Parathyroid adenoma (tissue), 2 donors: Measurements from ENCODE around the gene PIP4K2A.

Source experiments
- H2AFZ ChIP-seq: fragments of 300-600 bp; sonication (generic); one replicate; pipeline ENCODE4 v1.7.0; 2017; ENCODE audit warnings: antibody characterized with exemption, mild to moderate bottlenecking
- H3K27ac ChIP-seq: fragments of 300-600 bp; sonication (generic); one replicate; pipeline ENCODE4 v1.7.0; 2017
- H3K27me3 ChIP-seq: fragments of 300-600 bp; sonication (generic); one replicate; pipeline ENCODE4 v1.7.0; 2017; ENCODE audit warnings: low read length; ENCODE audit not compliant: control insufficient read depth, insufficient read depth
- H3K36me3 ChIP-seq: fragments of 300-600 bp; sonication (generic); one replicate; pipeline ENCODE4 v1.7.0; 2017; ENCODE audit warnings: low read length; ENCODE audit not compliant: control insufficient read depth, insufficient read depth
- H3K4me1 ChIP-seq: fragments of 300-600 bp; sonication (generic); one replicate; pipeline ENCODE4 v1.7.0; 2017; ENCODE audit warnings: control low read depth
- H3K4me2 ChIP-seq: fragments of 300-600 bp; sonication (generic); one replicate; pipeline ENCODE4 v1.7.0; 2017; ENCODE audit warnings: low read length
- H3K4me3 ChIP-seq: fragments of 300-600 bp; sonication (generic); one replicate; pipeline ENCODE4 v1.7.0; 2017; ENCODE audit warnings: low read depth, low read length
- H3K79me2 ChIP-seq: fragments of 300-600 bp; sonication (generic); one replicate; pipeline ENCODE4 v1.7.0; 2017; ENCODE audit warnings: control low read depth
- H3K9ac ChIP-seq: fragments of 300-600 bp; sonication (generic); one replicate; pipeline ENCODE4 v1.7.0; 2017; ENCODE audit warnings: mild to moderate bottlenecking
- H3K9me3 ChIP-seq: fragments of 300-600 bp; sonication (generic); one replicate; pipeline ENCODE4 v1.7.0; 2017; ENCODE audit warnings: low read length; ENCODE audit not compliant: control insufficient read depth
- TF ChIP-seq, protein P1 (sequence below): fragments of 300-600 bp; sonication (generic); IDR thresholded peaks from one replicate; pipeline ENCODE4 v1.7.0; 2017; ENCODE audit warnings: antibody characterized with exemption, mild to moderate bottlenecking
- donor health status: primary hyperparathyroidism.

PIP4K2A gene

GRCh38 chr10:22717728-22718127 is 3.4 kb upstream of the PIP4K2A start:
- no peak overlapping the region for H3K4me2 ChIP-seq
- H3K79me2 ChIP-seq = no peaks in the 10 kb centered on the region
- H3K4me3 ChIP-seq = no peak overlapping the region
- no peaks in the 10 kb centered on the region for H3K4me1 ChIP-seq
- TF ChIP-seq, protein P1, sequence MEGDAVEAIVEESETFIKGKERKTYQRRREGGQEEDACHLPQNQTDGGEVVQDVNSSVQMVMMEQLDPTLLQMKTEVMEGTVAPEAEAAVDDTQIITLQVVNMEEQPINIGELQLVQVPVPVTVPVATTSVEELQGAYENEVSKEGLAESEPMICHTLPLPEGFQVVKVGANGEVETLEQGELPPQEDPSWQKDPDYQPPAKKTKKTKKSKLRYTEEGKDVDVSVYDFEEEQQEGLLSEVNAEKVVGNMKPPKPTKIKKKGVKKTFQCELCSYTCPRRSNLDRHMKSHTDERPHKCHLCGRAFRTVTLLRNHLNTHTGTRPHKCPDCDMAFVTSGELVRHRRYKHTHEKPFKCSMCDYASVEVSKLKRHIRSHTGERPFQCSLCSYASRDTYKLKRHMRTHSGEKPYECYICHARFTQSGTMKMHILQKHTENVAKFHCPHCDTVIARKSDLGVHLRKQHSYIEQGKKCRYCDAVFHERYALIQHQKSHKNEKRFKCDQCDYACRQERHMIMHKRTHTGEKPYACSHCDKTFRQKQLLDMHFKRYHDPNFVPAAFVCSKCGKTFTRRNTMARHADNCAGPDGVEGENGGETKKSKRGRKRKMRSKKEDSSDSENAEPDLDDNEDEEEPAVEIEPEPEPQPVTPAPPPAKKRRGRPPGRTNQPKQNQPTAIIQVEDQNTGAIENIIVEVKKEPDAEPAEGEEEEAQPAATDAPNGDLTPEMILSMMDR = no peak
- H3K27ac ChIP-seq = no peak overlapping the region
- no peaks in the 10 kb centered on the region for H3K27me3 ChIP-seq
- no peaks in the 10 kb centered on the region for H3K36me3 ChIP-seq
- H3K9ac ChIP-seq = no peak overlapping the region
- no peaks in the 10 kb centered on the region for H3K9me3 ChIP-seq
- no peak overlapping the region for H2AFZ ChIP-seq

GRCh38 chr10:22716943-22717342 is 2.6 kb upstream of the PIP4K2A start:
- no peaks in the 10 kb centered on the region for H3K4me1 ChIP-seq
- no peaks in the 10 kb centered on the region for H3K9me3 ChIP-seq
- H3K4me2 ChIP-seq = no peak overlapping the region
- no peak overlapping the region for H2AFZ ChIP-seq
- no peaks in the 10 kb centered on the region for H3K27me3 ChIP-seq
- H3K36me3 ChIP-seq = no peaks in the 10 kb centered on the region
- H3K4me3 ChIP-seq = no peak overlapping the region
- TF ChIP-seq, protein P1 = no peak
- no peak overlapping the region for H3K9ac ChIP-seq
- H3K27ac ChIP-seq = no peak overlapping the region
- no peaks in the 10 kb centered on the region for H3K79me2 ChIP-seq

DNA sequence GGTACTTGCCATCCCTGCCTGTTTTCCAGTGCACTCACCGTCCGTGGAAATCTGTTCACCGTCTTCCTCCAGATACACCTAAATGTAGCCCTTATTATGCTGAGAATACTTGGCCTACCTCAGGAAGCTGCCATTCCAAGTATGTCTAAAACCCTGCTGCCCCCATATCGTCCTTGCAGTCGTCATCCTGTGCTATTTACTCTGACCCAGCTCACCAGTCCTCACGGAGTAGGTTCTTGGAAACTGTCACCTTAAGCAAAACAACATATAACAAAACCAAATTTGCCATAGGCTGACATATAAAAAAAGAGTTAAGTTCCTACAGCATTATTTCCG is 880 bp upstream of the PIP4K2A start:
- Histone ChIP-seq H3K4me2 (no peak overlapping the region), H3K79me2 (no peaks in the 10 kb centered on the region), H3K9me3 (no peaks in the 10 kb centered on the region), H3K36me3 (no peaks in the 10 kb centered on the region), H3K4me3 (no peak overlapping the region), H3K9ac (no peak overlapping the region), H3K4me1 (no peaks in the 10 kb centered on the region), H2AFZ (no peak overlapping the region), H3K27me3 (no peaks in the 10 kb centered on the region), H3K27ac (no peak overlapping the region)
- TF ChIP-seq, protein P1 = no peak

GRCh38 chr10:22713853-22714478 is 412 bp downstream of the PIP4K2A start:
- H3K79me2 ChIP-seq = no peaks in the 10 kb centered on the region
- H3K4me2 ChIP-seq = peak overlapping the region; percentile 86
- H3K9ac ChIP-seq = no peak overlapping the region
- H3K27ac ChIP-seq = peak overlapping the region; percentile 26
- H3K9me3 ChIP-seq = no peaks in the 10 kb centered on the region
- peak overlapping the region; percentile 87 for H2AFZ ChIP-seq
- TF ChIP-seq, protein P1 = no peak
- H3K4me3 ChIP-seq = peak overlapping the region; percentile 66
- no peaks in the 10 kb centered on the region for H3K36me3 ChIP-seq
- no peaks in the 10 kb centered on the region for H3K4me1 ChIP-seq
- no peaks in the 10 kb centered on the region for H3K27me3 ChIP-seq
